ENCODE measurements around the gene HS3ST5. TPM values are rescaled to one million over a fixed set of nuclear protein-coding genes. Genes with fewer than 3 reads are reported as not detected.

The HS3ST5 gene
- total RNA-seq, 1 experiment from 2014 or later = not detected

DNA sequence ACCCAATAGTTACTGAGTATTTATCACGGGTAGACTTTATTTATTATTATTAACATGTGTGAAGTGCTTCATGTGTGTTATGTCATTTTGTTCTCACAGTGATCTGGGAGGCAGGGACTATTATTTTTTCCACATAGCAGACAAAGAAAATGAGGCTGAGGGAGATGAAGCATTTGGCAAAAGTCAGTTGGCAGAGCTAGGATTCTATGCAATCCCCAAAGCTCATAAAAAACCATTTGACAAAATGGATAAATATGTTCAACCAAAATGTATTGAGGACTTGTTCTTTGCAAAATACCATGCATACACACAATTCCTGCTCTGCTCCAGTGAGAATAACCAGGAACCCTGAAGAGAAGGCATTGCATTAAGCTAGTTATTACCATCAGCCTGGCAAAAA lies 184.4 kb downstream of the HS3ST5 start:
- BruUV-seq (replicated peaks) = no TSS peak
- ChIA-PET CTCF (no interaction called here), POLR2A (no interaction called here), RAD21 (ENCODE audit: low non-redundant PET in 1 of 2, low total read pairs in 2 of 2, uncharacterized antibody in 2 of 2, unreplicated experiment in 2 of 2) (no interaction called here)
- Histone ChIP-seq H3K9me3 (ENCODE audit: control insufficient read depth in 1 of 2, insufficient read depth in 1 of 2, low read depth in 1 of 2, low read length in 2 of 2) (no peaks in the 10 kb centered on the region), H3K79me2 (ENCODE audit: insufficient read depth, low read length) (no peaks in the 10 kb centered on the region), H3K4me2 (ENCODE audit: low read length) (no peak overlapping the region), H2AFZ (ENCODE audit: low read depth, low read length, poor library complexity, severe bottlenecking) (no peak overlapping the region), H4K20me1 (ENCODE audit: insufficient read depth) (peaks cover 6% of the 10 kb centered on the region; the same call in 1 of the 2 replicates), H3K4me1 (ENCODE audit: control insufficient read depth in 1 of 2, insufficient read depth in 2 of 2, low read length in 2 of 2) (no peaks in the 10 kb centered on the region), H3K27me3 (ENCODE audit: insufficient read depth, low read length) (peaks cover 76% of the 10 kb centered on the region), H3K4me3 (replicated peaks in 1 of 2; ENCODE audit: low read depth in 1 of 2, low read length in 2 of 2) (no peak overlapping the region), H3K9me2 (ENCODE audit: insufficient read depth) (no peaks in the 10 kb centered on the region), H3K36me3 (ENCODE audit: control insufficient read depth in 1 of 2, insufficient read depth in 2 of 2, low read length in 2 of 2) (no peaks in the 10 kb centered on the region), H3K9ac (ENCODE audit: low read length) (no peak overlapping the region), H3K27ac (ENCODE audit: low read depth, low read length) (no peak overlapping the region)
- TF ChIP-seq CBX3 (IDR thresholded peaks at IDR 0.05; ENCODE audit: low read depth) (no peak), FOSL1 (IDR thresholded peaks at IDR 0.05; ENCODE audit: low read depth) (no peak), ZFX (IDR thresholded peaks at IDR 0.05) (no peak), ELF1 (IDR thresholded peaks at IDR 0.05; ENCODE audit: borderline replicate concordance, low read depth) (no peak), EZH2 (IDR thresholded peaks at IDR 0.05) (no peak), POLR2AphosphoS5 (IDR thresholded peaks at IDR 0.05; ENCODE audit: low read depth, low read length) (no peak), YY1 (IDR thresholded peaks at IDR 0.05; ENCODE audit: extremely low read depth, insufficient replicate concordance, low read depth, low read length) (no peak), CEBPB (IDR thresholded peaks at IDR 0.05; ENCODE audit: low read depth) (no peak), JUND (IDR thresholded peaks at IDR 0.05) (no peak), POLR2A (IDR thresholded peaks at IDR 0.05; ENCODE audit: borderline replicate concordance, extremely low read depth, insufficient read depth, insufficient read length) (no peak), SIN3A (IDR thresholded peaks at IDR 0.05; ENCODE audit: low read depth) (no peak), EZH2phosphoT487 (IDR thresholded peaks at IDR 0.05; ENCODE audit: borderline replicate concordance) (no peak), TCF7L2 (IDR thresholded peaks at IDR 0.05; ENCODE audit: borderline replicate concordance, extremely low read depth, insufficient read depth, insufficient read length) (no peak)
- TF ChIP-seq, protein P1, sequence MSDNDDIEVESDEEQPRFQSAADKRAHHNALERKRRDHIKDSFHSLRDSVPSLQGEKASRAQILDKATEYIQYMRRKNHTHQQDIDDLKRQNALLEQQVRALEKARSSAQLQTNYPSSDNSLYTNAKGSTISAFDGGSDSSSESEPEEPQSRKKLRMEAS (IDR thresholded peaks at IDR 0.05) = no peak
- TF ChIP-seq, protein P2, sequence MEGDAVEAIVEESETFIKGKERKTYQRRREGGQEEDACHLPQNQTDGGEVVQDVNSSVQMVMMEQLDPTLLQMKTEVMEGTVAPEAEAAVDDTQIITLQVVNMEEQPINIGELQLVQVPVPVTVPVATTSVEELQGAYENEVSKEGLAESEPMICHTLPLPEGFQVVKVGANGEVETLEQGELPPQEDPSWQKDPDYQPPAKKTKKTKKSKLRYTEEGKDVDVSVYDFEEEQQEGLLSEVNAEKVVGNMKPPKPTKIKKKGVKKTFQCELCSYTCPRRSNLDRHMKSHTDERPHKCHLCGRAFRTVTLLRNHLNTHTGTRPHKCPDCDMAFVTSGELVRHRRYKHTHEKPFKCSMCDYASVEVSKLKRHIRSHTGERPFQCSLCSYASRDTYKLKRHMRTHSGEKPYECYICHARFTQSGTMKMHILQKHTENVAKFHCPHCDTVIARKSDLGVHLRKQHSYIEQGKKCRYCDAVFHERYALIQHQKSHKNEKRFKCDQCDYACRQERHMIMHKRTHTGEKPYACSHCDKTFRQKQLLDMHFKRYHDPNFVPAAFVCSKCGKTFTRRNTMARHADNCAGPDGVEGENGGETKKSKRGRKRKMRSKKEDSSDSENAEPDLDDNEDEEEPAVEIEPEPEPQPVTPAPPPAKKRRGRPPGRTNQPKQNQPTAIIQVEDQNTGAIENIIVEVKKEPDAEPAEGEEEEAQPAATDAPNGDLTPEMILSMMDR (IDR thresholded peaks at IDR 0.05 in 2 of 3, conservative IDR thresholded peaks at IDR 0.05 in 1 of 3; ENCODE audit: borderline replicate concordance in 1 of 3, insufficient read depth in 1 of 3, low read depth in 2 of 3, low read length in 2 of 3) = no peak
- TF ChIP-seq, protein P3, sequence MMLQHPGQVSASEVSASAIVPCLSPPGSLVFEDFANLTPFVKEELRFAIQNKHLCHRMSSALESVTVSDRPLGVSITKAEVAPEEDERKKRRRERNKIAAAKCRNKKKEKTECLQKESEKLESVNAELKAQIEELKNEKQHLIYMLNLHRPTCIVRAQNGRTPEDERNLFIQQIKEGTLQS (IDR thresholded peaks at IDR 0.05) = no peak
- TF ChIP-seq, protein P4, sequence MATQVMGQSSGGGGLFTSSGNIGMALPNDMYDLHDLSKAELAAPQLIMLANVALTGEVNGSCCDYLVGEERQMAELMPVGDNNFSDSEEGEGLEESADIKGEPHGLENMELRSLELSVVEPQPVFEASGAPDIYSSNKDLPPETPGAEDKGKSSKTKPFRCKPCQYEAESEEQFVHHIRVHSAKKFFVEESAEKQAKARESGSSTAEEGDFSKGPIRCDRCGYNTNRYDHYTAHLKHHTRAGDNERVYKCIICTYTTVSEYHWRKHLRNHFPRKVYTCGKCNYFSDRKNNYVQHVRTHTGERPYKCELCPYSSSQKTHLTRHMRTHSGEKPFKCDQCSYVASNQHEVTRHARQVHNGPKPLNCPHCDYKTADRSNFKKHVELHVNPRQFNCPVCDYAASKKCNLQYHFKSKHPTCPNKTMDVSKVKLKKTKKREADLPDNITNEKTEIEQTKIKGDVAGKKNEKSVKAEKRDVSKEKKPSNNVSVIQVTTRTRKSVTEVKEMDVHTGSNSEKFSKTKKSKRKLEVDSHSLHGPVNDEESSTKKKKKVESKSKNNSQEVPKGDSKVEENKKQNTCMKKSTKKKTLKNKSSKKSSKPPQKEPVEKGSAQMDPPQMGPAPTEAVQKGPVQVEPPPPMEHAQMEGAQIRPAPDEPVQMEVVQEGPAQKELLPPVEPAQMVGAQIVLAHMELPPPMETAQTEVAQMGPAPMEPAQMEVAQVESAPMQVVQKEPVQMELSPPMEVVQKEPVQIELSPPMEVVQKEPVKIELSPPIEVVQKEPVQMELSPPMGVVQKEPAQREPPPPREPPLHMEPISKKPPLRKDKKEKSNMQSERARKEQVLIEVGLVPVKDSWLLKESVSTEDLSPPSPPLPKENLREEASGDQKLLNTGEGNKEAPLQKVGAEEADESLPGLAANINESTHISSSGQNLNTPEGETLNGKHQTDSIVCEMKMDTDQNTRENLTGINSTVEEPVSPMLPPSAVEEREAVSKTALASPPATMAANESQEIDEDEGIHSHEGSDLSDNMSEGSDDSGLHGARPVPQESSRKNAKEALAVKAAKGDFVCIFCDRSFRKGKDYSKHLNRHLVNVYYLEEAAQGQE (IDR thresholded peaks at IDR 0.05; ENCODE audit: low read depth) = no peak
- intact Hi-C loops (cut with micrococcal nuclease) = no loop called here
- DNase-seq (ENCODE audit: low read depth, low spot score) = no peak
- no peak for ATAC-seq

Data from HCT116 (cell line).